GM21576 (cell line): ENCODE measurements around the gene TSEN15.
"Not testable (repeated sequence)": the region's sequence is repeated elsewhere in the genome, so short reads cannot be mapped to it uniquely, and the experiment has no call there.

ENCODE experiments used
- ATAC-seq: cut with Tn5 transposase; IDR thresholded peaks from one replicate; pipeline ENCODE4 v1.9.1; 2021; ENCODE audit warnings: mild to moderate bottlenecking, moderate library complexity; ENCODE audit not compliant: unreplicated experiment

Gene TSEN15

GRCh38 chr1:184031092-184031408 lies 20.5 kb upstream of the TSEN15 start:
- ATAC-seq: no peak

DNA sequence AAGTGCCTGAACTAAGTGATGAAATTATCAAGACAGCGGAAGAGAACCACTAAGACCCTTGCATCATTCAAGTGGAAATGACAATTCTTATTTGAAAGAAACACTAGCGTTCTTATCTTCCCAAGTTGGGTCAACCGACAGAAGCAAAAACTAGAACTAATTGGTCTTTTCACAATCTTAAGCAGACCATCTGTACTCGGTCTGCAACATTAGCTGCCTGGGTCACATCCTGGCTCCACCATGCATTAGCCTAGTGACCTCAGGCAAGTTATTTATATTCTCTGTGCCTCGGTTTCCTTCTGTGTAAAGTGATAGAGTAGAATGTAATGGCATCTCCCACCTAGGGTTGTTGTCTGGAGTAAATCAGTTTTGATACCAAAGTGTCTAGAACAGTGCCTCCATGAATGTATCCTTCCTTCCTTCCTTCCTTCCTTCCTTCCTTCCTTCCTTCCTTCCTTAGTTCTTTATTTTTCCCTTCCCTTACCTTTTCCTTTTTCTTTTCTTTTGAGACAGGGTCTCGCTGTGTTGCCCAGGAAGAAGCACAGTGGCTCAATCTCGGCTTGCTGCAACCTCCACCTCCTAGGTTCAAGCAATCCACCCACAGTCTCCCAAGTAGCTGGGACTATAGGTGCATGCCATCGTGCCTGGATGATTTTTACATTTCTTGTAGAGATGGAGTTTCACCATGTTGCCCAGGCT lies 20.0 kb upstream of the TSEN15 start:
- ATAC-seq: no peak

DNA sequence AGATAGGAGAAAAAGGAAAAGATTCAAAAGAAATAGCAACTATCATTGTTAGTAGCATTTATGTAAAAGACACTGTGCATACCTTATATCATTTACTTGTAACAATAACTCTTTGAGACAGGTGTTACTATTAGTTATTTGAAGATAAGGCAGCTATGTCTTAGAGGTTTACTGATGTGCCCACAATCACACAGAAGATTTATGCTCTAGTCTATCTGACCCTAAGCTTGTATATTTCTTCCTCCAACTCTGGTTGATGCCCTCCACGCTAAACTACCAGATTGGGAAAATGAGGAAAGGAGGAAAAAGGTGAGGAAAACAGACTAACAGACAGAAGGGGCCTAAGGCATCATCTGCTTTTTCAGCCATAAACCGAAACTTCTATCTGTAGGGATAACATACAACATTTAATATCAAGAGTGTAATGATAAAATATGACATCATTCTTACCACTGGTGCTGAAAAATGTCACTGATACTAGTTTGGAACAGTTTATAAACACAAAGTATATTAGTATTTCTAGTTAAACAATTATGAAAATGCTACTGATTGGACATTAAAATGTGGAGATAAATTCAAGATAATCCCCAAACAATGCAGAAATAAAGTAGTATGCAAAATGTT lies 19.1 kb upstream of the TSEN15 start:
- ATAC-seq: no peak

- ATAC-seq: no peak
Observed at GRCh38 chr1:184032930-184033418, 18.6 kb upstream of the TSEN15 start.

DNA sequence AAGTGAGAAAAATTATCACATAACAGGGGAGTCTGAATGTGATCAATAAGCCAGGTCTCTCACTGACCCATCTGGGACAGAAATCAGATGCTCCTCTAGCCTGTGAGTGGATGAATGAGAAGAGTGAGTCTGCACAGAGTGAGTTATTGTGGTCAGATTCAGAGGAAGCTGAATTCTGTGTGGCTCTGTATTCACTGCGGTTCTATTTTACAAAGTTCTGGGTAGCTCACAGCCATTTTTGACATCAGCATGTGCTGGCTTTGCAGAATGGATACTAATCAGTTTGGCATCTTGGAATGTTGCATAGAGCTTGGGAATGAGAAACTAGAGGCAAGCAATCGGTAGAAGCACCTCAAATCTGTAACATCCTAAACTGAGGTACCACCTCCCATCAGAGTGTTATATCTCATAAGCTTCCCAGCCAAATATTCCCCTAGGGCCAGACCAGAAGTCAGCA lies 17.8 kb upstream of the TSEN15 start:
- no peak for ATAC-seq

GRCh38 chr1:184034761-184035379 lies 16.7 kb upstream of the TSEN15 start:
- no peak for ATAC-seq

DNA sequence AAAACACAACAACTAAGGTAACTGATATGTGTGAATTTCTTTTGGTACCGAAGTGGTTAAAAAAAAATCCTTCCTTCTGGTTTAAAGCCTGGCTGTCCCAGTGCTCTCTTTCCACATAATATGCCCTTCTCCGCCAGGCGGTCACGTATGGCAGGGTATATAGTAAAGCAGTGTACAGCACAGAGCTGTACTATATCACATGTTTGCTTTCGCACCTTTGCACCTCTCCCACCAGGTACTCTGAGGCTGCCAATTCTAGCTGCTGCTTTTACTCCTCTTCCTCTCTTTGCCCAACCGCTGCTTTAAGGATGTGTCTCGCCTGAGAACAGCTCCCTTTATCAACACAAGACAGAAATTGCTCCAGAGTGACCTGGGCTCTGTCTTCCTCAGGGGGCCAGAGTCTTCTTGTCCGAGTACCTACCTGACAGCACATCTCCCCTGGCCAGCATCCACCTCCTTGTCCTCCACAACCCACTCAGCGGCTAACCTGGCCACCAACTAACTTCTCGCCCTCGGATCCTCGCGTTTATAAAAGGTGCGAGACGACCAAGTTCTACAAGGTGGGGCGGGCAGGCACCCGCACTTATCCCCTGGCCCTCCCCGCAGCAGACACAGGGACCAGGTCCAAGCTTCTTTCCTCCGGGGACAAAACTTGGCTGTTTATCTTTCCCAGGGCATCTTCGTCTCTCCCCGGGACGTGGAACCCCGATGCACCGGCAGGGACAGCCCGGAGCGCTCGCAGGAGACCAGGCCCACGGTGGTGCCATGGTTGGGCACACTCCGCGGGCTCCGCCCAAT lies 15.6 kb upstream of the TSEN15 start:
- no peak for ATAC-seq

GRCh38 chr1:184036517-184036949 lies 15.0 kb upstream of the TSEN15 start:
- peak; percentile 22 for ATAC-seq

DNA sequence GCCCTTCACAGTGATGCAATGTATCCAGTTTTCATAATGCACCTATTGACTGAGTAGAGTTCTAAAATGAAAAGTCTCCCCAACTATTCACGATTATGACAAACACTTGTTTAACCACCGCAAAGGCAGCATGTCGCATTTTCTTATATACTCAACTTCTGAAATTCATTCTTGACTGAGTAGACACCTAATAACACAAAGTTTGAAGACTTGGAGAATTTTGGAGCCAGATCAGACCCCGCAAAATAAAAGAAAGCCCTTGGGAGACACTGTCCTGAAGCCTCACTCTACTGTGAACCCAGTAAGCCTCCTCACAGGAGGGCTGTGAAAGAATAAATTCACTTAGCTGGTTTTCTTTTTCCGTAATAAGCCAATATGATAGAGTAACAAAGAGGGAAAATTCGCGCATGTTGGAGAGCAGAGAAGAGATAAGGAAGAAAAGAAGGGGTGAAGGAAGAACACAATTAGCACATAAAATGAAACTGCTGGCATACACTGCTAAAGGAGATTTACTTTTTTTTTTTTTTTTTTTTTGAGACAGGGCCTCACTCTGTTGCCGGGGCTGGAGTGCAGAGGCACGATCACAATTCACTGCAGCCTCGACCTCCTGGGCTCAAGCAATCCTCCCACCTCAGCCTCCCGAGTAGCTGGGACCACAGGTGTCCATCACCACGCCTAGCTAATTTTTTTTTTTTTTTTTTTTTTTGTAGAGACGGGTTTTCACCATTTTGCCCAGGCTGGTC lies 13.5 kb upstream of the TSEN15 start:
- ATAC-seq: no peak

DNA sequence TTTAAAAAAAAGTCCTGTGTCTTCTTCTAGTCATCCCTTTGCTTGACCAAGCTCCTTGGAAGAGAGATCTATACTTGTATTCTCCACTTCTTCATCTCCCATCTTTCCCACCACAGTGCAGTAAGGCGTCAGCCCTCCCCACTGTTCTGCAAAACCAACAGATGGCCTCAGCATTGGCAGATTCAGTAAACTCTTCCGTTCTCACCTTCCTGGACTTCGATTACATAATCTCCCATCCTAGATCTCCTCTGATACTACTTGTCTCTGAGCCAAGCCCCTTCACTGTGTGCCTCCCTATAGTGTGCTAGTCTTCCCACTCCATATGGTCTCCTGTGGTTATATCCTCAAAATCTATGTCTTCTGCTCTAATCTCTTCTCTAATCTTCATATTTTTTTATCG lies 12.4 kb upstream of the TSEN15 start:
- no peak for ATAC-seq

DNA sequence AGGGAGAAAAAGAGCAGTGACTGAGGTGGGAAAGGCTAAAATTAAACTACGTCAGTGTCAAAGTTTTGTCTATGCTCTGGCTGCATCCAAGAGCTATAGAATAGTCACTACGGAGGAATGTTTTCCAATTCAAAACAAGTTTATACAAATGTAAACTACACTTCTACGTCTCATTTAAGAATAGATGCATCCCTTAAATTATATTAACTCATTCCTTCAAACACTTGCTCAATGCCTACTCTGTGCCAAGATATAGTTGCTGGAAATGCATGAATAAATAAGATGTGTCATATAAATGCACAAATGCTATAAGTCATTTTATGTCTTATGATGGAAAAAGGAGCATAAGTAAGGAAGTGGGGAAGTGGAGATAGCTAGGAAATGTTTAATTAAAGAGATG lies 9.8 kb upstream of the TSEN15 start:
- ATAC-seq: no peak

DNA sequence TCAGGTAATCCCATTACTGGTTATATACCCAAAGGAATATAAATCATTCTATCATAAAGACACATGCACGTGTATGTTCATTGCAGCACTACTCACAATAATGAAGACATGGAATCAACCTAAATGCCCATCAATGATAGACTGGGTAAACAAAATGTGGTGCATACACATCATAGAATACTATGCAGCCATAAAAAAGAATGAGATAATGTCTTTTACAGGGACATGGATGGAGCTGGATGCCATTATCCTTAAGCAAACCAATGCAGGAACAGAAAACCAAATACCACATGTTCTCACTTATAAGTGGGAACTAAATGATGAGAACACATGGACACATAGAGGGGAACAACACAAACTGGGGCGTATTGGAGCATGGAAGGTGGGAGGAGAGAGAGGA lies 8.2 kb upstream of the TSEN15 start:
- ATAC-seq: not testable (repeated sequence)

DNA sequence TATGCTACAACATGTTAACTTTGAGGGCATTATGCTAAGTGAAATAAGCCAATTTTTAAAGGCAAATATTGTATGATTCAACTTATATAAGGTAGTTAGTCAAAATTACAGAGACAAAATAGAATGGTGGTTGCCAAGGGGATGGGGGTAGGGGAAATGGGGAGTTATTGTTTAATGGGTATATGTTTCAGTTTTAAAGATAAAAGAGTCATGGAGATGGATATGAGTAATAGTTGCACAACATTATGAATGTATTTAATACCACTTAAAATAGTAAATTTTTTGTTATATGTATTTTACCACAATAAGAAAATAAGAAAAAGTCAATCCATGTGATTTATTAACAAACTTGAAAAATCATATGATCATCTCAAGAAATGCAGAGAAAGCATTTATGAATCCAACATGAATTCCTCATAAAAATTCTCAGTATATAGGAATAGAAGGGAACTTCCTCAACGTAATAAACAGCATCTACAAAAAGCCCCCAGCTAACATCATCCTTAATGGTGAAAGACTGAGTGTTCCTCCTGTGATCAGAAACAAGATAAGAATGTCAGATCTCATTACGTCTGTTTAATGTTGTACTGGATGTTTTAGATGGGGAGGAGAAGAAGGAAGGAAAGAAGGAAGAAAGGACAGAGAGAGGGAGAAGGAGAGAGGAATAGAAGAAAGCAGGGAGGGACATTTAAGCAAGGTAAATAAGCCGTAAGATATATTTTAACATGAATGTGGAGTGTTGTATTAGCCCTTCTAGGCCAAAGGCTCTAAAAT lies 6.7 kb upstream of the TSEN15 start:
- no peak for ATAC-seq

DNA sequence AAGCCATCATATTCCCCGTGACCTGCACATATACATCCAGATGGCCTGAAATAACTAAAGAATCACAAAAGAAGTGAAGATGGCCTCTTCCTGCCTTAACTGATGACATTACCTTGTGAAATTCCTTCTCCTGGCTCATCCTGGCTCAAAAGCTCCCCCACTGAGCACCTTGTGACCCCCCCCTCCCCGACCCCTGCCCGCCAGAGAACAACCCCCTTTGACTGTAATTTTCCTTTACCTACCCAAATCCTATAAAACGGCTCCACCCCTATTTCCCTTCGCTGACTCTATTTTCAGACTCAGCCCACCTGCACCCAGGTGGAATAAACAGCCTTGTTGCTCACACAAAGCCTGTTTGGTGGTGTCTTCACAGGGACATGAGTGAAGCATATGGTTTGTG lies 4.0 kb upstream of the TSEN15 start:
- ATAC-seq: not testable (repeated sequence)

GRCh38 chr1:184048561-184049240 lies 2.8 kb upstream of the TSEN15 start:
- ATAC-seq: no peak

DNA sequence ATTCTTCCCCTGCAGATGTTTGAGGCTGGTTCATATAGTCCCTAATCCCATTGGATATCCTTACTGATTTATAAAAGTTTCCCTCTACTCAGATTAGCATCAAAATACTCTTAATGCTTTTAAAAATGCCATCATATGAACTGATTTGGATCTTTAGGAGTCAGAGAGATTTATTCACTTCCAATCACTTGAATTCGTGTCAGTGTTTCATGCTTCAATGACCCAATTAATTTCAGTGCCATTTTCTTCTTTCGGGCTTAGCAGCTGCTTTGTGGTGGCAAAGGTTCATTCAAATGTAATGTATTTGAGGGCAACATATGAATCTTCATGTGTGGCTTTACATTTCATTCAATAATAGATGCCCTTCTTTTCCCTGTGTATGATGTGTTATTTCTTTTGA lies 2.2 kb upstream of the TSEN15 start:
- no peak for ATAC-seq

DNA sequence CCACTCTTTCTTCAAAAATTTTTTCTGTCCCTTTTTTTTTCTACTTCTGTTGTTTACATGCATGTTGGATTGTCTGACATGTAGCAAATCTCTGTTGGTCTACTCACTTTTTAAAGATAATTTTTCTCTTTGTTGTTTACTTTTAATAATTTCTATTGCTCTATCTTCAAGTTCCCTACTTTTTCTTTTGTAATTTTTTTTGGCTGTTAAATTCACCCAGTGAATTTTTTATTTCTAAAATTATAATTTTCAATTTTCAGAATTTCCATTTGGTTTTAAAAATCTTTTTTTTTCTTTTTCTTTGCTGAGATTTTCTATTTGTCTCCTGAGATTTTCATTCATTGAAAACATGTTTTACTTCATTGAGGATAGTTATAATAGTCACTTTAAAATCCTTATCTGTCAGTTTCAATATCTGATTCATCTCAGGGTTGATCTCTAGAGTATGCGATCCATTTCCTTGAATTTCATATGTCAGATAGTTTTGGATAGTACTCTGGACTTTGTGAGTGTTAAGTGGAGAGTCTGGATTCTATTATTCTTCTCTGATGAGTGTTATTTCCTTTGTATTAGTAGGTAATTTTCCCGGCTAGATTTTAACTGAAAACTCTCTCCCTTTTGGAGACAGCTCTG lies 1.6 kb upstream of the TSEN15 start:
- no peak for ATAC-seq

DNA sequence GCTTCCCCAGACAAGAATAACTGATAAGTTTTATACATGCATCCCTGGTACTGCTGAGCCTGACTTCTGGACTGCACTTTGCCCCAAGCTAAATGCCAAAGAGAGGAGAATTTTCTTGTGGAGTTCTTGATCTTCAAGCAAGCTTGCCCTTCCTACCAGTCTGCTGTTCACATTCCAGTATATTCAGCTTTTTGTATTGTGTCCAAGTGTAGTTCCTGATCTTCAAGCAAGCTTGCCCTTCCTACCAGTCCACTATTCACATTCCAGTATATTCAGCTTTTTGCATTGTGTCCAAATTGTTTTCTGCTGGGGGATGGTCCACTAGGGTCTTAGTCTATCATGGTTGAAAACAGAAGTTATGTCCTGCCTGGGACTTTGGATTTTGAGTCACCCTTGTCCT lies 894 bp upstream of the TSEN15 start:
- ATAC-seq: no peak

- ATAC-seq: no peak
Observed at GRCh38 chr1:184051138-184051484, 419 bp upstream of the TSEN15 start.
